Thyroid gland (tissue), 4 donors: ENCODE results near the gene MAP3K1. TPM values are rescaled to one million over a fixed set of nuclear protein-coding genes. Genes with fewer than 3 reads are reported as not detected.

Experiments used
- DNase-seq, 2 donors: peaks; one replicate each; pipeline ENCODE4 v3.0.0-alpha.2; 2019
- H3K27ac ChIP-seq, 3 donors: fragments of 200-600 bp; sonication (generic); 1 replicate in 2 of 3; 2 replicates in 1 of 3; pipeline ENCODE4 v1.5.1; 2016 to 2019; ENCODE audit warnings: mild to moderate bottlenecking in 1 of 3, moderate library complexity in 1 of 3
- H3K27me3 ChIP-seq: fragments of 200-600 bp; sonication (generic); one replicate; pipeline ENCODE4 v1.5.1; 2019
- H3K36me3 ChIP-seq, 2 donors: fragments of 200-600 bp; sonication (generic); one replicate each; pipeline ENCODE4 v1.5.1; 2016 to 2019
- H3K4me1 ChIP-seq, 2 donors: fragments of 200-600 bp; sonication (generic); one replicate each; pipeline ENCODE4 v1.5.1; 2017 to 2019
- H3K4me3 ChIP-seq, 3 donors: fragments of 200-600 bp; sonication (generic); replicated peaks in 1 of 3; 1 replicate in 2 of 3; 2 replicates in 1 of 3; pipeline ENCODE4 v1.5.1; 2016; ENCODE audit warnings: mild to moderate bottlenecking in 1 of 3
- H3K9me3 ChIP-seq: fragments of 200-600 bp; sonication (generic); one replicate; pipeline ENCODE4 v1.5.1; 2017
- POLR2A ChIP-seq, 2 donors: fragments of 450-650 bp; IDR thresholded peaks; one replicate each; pipeline ENCODE4 v1.6.1; 2017; ENCODE audit warnings: antibody characterized with exemption in 2 of 2, mild to moderate bottlenecking in 2 of 2, moderate library complexity in 1 of 2
- WGBS, 2 donors: methylation state at CpG; one replicate each; pipeline ENCODE4 v1.1.5; 2017; 5-methylcytosine and 5-hydroxymethylcytosine counted together
- intact Hi-C: fragments of 100-400 bp; cut with DNase I; formaldehyde crosslinking; loops from one replicate; pipeline ENCODE4 v1.15.1; 2023
- total RNA-seq, 4 donors: library from RNA; depleted of rRNA; stranded (reverse); fragments of >200 nt; gene quantifications; one replicate each; pipeline ENCODE4 v1.2.3, GENCODE V29; 2016
- TF ChIP-seq, protein P1 (sequence below), 6 experiments: fragments of 200-600 bp in 3 of 6; fragments of 450-650 bp in 3 of 6; sonication (generic) in 3 of 6; IDR thresholded peaks; one replicate each; pipeline ENCODE4 v1.5.1; 2016 to 2019; ENCODE audit warnings: antibody characterized with exemption in 6 of 6, mild to moderate bottlenecking in 2 of 6, inconsistent platforms in 1 of 6, moderate library complexity in 1 of 6

Gene MAP3K1
- total RNA-seq, 4 donors from 2014 or later, result 56.9 to 113 (median 66.4) TPM

DNA sequence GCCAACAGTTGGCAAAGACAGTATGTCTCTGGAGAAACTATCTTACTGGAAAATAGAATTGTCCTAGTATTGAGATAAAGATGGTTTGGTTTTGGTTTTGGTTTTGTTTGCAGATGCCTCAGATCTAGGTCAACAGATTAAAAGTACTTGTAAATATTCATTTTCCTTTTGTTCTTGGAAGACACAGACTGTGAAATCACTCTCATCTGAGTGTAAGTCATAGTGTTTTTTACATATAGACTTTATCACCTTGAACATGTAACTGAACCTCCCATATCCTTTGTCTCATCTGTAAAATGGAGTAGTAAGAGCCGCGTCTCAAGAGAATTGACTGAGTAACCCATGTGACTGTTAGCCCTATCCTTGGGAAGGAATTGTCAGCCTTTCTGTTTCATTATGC is 34.3 kb downstream of the MAP3K1 start:
- Histone ChIP-seq H3K27ac (peak overlapping the region; percentile 20 to 81 (median 34)), H3K27me3 (no peaks in the 10 kb centered on the region), H3K4me1 (peaks cover 83 to 90% of the 10 kb centered on the region in 2 donors), H3K36me3 (no peaks in the 10 kb centered on the region), H3K4me3 (no peak overlapping the region), H3K9me3 (no peaks in the 10 kb centered on the region)
- WGBS, 2 donors, result 92 to 94% methylated on average over 2 of the region's 2 CpGs
- TF ChIP-seq, protein P1, sequence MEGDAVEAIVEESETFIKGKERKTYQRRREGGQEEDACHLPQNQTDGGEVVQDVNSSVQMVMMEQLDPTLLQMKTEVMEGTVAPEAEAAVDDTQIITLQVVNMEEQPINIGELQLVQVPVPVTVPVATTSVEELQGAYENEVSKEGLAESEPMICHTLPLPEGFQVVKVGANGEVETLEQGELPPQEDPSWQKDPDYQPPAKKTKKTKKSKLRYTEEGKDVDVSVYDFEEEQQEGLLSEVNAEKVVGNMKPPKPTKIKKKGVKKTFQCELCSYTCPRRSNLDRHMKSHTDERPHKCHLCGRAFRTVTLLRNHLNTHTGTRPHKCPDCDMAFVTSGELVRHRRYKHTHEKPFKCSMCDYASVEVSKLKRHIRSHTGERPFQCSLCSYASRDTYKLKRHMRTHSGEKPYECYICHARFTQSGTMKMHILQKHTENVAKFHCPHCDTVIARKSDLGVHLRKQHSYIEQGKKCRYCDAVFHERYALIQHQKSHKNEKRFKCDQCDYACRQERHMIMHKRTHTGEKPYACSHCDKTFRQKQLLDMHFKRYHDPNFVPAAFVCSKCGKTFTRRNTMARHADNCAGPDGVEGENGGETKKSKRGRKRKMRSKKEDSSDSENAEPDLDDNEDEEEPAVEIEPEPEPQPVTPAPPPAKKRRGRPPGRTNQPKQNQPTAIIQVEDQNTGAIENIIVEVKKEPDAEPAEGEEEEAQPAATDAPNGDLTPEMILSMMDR (IDR thresholded peaks at IDR 0.05), result no peak
- TF ChIP-seq POLR2A (IDR thresholded peaks at IDR 0.05), result no peak
- intact Hi-C loops, result no loop called here
- no peak for DNase-seq

GRCh38 chr5:56850423-56850822 is 35.1 kb downstream of the MAP3K1 start:
- H3K4me1 ChIP-seq, result peaks cover 83 to 90% of the 10 kb centered on the region in 2 donors
- no peak overlapping the region for H3K4me3 ChIP-seq
- no peaks in the 10 kb centered on the region for H3K9me3 ChIP-seq
- TF ChIP-seq, protein P1 (IDR thresholded peaks at IDR 0.05), result no peak
- TF ChIP-seq POLR2A (IDR thresholded peaks at IDR 0.05), result no peak
- H3K27ac ChIP-seq, result peak overlapping the region; percentile 20 to 81 (median 52)
- peak; percentile 46 to 49 for DNase-seq
- no peaks in the 10 kb centered on the region for H3K36me3 ChIP-seq
- WGBS, 2 donors, result 29 to 37% methylated on average over 2 of the region's 2 CpGs
- no peaks in the 10 kb centered on the region for H3K27me3 ChIP-seq
- intact Hi-C loops, result no loop called here

GRCh38 chr5:56851258-56851941 is 36.1 kb downstream of the MAP3K1 start:
- DNase-seq, result peak; percentile 66 to 72
- Histone ChIP-seq H3K9me3 (no peaks in the 10 kb centered on the region), H3K36me3 (no peaks in the 10 kb centered on the region), H3K27me3 (no peaks in the 10 kb centered on the region), H3K27ac (peak overlapping the region; percentile 63 to 81 (median 76)), H3K4me3 (no peak overlapping the region), H3K4me1 (peaks cover 82 to 90% of the 10 kb centered on the region in 2 donors)
- 15 to 21% methylated on average over 6 of the region's 6 CpGs for WGBS, 2 donors
- TF ChIP-seq, protein P1 (IDR thresholded peaks at IDR 0.05), result no peak
- peak in 1 of 2 donors; percentile 40 for TF ChIP-seq POLR2A (IDR thresholded peaks at IDR 0.05)
- intact Hi-C loops, result no loop called here

GRCh38 chr5:56852228-56853000 is 37.1 kb downstream of the MAP3K1 start:
- intact Hi-C loops, result no loop called here
- Histone ChIP-seq H3K36me3 (no peaks in the 10 kb centered on the region), H3K4me1 (peaks cover 75 to 86% of the 10 kb centered on the region in 2 donors), H3K9me3 (no peaks in the 10 kb centered on the region), H3K4me3 (no peak overlapping the region), H3K27ac (peak overlapping the region; percentile 63 to 81 (median 76)), H3K27me3 (no peaks in the 10 kb centered on the region)
- 50 to 52% methylated on average over 3 of the region's 3 CpGs for WGBS, 2 donors
- TF ChIP-seq, protein P1 (IDR thresholded peaks at IDR 0.05), result no peak
- no peak for TF ChIP-seq POLR2A (IDR thresholded peaks at IDR 0.05)
- no peak for DNase-seq

DNA sequence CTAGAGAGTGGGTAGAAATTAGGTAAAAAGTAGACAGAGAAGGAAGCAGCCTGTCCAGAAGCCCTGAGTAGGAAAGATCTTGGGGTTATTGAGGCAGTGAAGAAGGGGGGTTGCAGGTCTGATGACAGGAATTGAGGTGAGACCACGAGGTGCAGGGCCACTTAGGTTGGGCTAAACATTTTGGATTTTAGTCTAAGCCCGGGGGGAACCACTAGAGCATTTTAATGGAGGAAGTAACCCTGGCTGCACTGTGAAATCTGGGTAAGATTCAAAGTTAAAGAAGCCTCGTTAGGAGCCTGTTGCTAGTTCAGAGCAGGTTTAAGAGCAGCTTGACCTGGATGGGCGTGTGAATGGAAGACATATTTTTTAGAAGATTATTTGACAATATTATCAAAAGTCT is 38.3 kb downstream of the MAP3K1 start:
- H3K9me3 ChIP-seq, result no peaks in the 10 kb centered on the region
- 69% methylated on average over 4 of the region's 4 CpGs for WGBS, 2 donors

More for the DNA sequence above, 38.3 kb downstream of the MAP3K1 start:
- peak overlapping the region; percentile 45 to 81 (median 63) for H3K27ac ChIP-seq
- H3K27me3 ChIP-seq, result no peaks in the 10 kb centered on the region
- DNase-seq, result no peak
- no peak overlapping the region for H3K4me3 ChIP-seq
- TF ChIP-seq, protein P1 (IDR thresholded peaks at IDR 0.05), result no peak
- no peak for TF ChIP-seq POLR2A (IDR thresholded peaks at IDR 0.05)
- intact Hi-C loops, result no loop called here
- peaks cover 70 to 81% of the 10 kb centered on the region in 2 donors for H3K4me1 ChIP-seq
- no peaks in the 10 kb centered on the region for H3K36me3 ChIP-seq
